CD4-positive, alpha-beta T cell (primary cell): ENCODE data around the gene SAPCD1. TPM values are rescaled to one million over a fixed set of nuclear protein-coding genes. Genes with fewer than 3 reads are reported as not detected.

Experiments used
- ATAC-seq: fragments of 200-7000 bp; cut with Tn5 transposase; one replicate; pipeline ENCODE4 v1.10.0; 2022; ENCODE audit warnings: mild to moderate bottlenecking; ENCODE audit not compliant: poor library complexity
- CTCF ChIA-PET: fragments of 350-600 bp; sonication (Branson Sonifier 250); formaldehyde crosslinking; loops from one replicate; lab custom pipeline; 2021; ENCODE audit warnings: antibody characterized with exemption, inconsistent platforms; lab: Charles Lee
- POLR2A ChIA-PET: fragments of 350-600 bp; sonication (Branson Sonifier 250); formaldehyde crosslinking; loops from one replicate; lab custom pipeline; 2021; ENCODE audit warnings: antibody characterized with exemption, inconsistent platforms; lab: Charles Lee
- DNase-seq, 14 experiments: peaks; one replicate each; pipeline ENCODE4 v3.0.0-alpha.2; 2013 to 2020; ENCODE audit warnings: mixed read lengths in 2 of 14
- H3K27ac ChIP-seq, 2 donors: one replicate each; pipeline versions ENCODE4 v1.5.1 to v1.7.0; 2013; ENCODE audit warnings: low read length in 2 of 2, low read depth in 1 of 2, mild to moderate bottlenecking in 1 of 2
- H3K27me3 ChIP-seq, 2 experiments: 1 replicate in 1 of 2; 2 replicates in 1 of 2; pipeline versions ENCODE4 v1.6.1 to v1.7.0; 2013; ENCODE audit warnings: low read length in 2 of 2, control low read depth in 1 of 2, mild to moderate bottlenecking in 1 of 2, moderate library complexity in 1 of 2; ENCODE audit not compliant: insufficient read depth in 2 of 2, control insufficient read depth in 1 of 2
- H3K36me3 ChIP-seq: one replicate; pipeline ENCODE4 v1.6.1; 2013; ENCODE audit warnings: low read length, control low read depth; ENCODE audit not compliant: insufficient read depth
- H3K4me1 ChIP-seq: one replicate; pipeline ENCODE4 v1.6.1; 2013; ENCODE audit warnings: low read length, control low read depth; ENCODE audit not compliant: insufficient read depth
- H3K4me3 ChIP-seq: one replicate; pipeline ENCODE4 v1.5.1; 2013; ENCODE audit warnings: mild to moderate bottlenecking, low read length, moderate library complexity
- H3K9me3 ChIP-seq, 2 experiments: 1 replicate in 1 of 2; 2 replicates in 1 of 2; pipeline versions ENCODE4 v1.6.1 to v1.7.0; 2013; ENCODE audit warnings: low read length in 2 of 2, mild to moderate bottlenecking in 2 of 2, control low read depth in 1 of 2, moderate library complexity in 1 of 2; ENCODE audit not compliant: control insufficient read depth in 1 of 2, insufficient read depth in 1 of 2
- H3K27ac Mint-ChIP-seq: one replicate; pipeline ENCODE4 v1.8.0; 2020; ENCODE audit warnings: mixed read lengths
- H3K27me3 Mint-ChIP-seq: one replicate; pipeline ENCODE4 v1.8.0; 2021; ENCODE audit warnings: mixed read lengths
- H3K36me3 Mint-ChIP-seq: one replicate; pipeline ENCODE4 v1.8.0; 2021; ENCODE audit warnings: low read depth, mixed read lengths
- H3K4me1 Mint-ChIP-seq: one replicate; pipeline ENCODE4 v1.8.0; 2021; ENCODE audit warnings: low read depth, mixed read lengths
- H3K4me3 Mint-ChIP-seq: one replicate; pipeline ENCODE4 v1.8.0; 2020; ENCODE audit warnings: mild to moderate bottlenecking, mixed read lengths
- H3K9me3 Mint-ChIP-seq: one replicate; pipeline ENCODE4 v1.8.0; 2020; ENCODE audit warnings: mixed read lengths
- intact Hi-C, 2 experiments: fragments of 100-400 bp; cut with DNase I in 1 of 2; cut with micrococcal nuclease in 1 of 2; formaldehyde crosslinking; loops; one replicate each; pipeline versions ENCODE4 v1.15.1 to v1.9.0; 2023 to 2025; cut with DNase I, micrococcal nuclease
- total RNA-seq, 174 experiments: library from RNA in 2 of 174; stranded (reverse) in 2 of 174; gene quantifications; one replicate each; pipeline ENCODE4 v1.2.3 and lab custom pipeline; 2021 to 2026
- TF ChIP-seq, protein P1 (sequence below): fragments of 200-600 bp; IDR thresholded peaks from one replicate; pipeline ENCODE4 v1.8.0; 2022; ENCODE audit warnings: antibody characterized with exemption, mild to moderate bottlenecking

The SAPCD1 gene
- total RNA-seq, 2 experiments from 2014 or later: 2.7 to 2.8 TPM

GRCh38 chr6:31775184-31775583 lies 12.7 kb downstream of the SAPCD1 start:
- TF ChIP-seq, protein P1, sequence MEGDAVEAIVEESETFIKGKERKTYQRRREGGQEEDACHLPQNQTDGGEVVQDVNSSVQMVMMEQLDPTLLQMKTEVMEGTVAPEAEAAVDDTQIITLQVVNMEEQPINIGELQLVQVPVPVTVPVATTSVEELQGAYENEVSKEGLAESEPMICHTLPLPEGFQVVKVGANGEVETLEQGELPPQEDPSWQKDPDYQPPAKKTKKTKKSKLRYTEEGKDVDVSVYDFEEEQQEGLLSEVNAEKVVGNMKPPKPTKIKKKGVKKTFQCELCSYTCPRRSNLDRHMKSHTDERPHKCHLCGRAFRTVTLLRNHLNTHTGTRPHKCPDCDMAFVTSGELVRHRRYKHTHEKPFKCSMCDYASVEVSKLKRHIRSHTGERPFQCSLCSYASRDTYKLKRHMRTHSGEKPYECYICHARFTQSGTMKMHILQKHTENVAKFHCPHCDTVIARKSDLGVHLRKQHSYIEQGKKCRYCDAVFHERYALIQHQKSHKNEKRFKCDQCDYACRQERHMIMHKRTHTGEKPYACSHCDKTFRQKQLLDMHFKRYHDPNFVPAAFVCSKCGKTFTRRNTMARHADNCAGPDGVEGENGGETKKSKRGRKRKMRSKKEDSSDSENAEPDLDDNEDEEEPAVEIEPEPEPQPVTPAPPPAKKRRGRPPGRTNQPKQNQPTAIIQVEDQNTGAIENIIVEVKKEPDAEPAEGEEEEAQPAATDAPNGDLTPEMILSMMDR: no peak
- H3K27ac Mint-ChIP-seq: no peak overlapping the region
- Histone ChIP-seq H3K36me3 (peaks cover 16% of the 10 kb centered on the region), H3K9me3 (no peaks in the 10 kb centered on the region), H3K4me3 (no peak overlapping the region), H3K4me1 (peaks cover 69% of the 10 kb centered on the region), H3K27ac (no peak overlapping the region), H3K27me3 (no peaks in the 10 kb centered on the region)
- ATAC-seq (no peak), DNase-seq (no peak)
- intact Hi-C loops: no loop called here
- peaks cover 40% of the 10 kb centered on the region for H3K4me1 Mint-ChIP-seq
- peaks cover 10% of the 10 kb centered on the region for H3K36me3 Mint-ChIP-seq
- H3K9me3 Mint-ChIP-seq: no peaks in the 10 kb centered on the region
- no peak overlapping the region for H3K4me3 Mint-ChIP-seq
- no peaks in the 10 kb centered on the region for H3K27me3 Mint-ChIP-seq
- ChIA-PET POLR2A (interaction anchor here (1.1 kb wide), 1 partner anchor 10 kb away, joined by 3 read pairs; no protein-coding TSS in a partner anchor), CTCF (interaction anchor here (0.7 kb wide), 1 partner anchor 54 kb away, joined by 5 read pairs; no protein-coding TSS in a partner anchor)

DNA sequence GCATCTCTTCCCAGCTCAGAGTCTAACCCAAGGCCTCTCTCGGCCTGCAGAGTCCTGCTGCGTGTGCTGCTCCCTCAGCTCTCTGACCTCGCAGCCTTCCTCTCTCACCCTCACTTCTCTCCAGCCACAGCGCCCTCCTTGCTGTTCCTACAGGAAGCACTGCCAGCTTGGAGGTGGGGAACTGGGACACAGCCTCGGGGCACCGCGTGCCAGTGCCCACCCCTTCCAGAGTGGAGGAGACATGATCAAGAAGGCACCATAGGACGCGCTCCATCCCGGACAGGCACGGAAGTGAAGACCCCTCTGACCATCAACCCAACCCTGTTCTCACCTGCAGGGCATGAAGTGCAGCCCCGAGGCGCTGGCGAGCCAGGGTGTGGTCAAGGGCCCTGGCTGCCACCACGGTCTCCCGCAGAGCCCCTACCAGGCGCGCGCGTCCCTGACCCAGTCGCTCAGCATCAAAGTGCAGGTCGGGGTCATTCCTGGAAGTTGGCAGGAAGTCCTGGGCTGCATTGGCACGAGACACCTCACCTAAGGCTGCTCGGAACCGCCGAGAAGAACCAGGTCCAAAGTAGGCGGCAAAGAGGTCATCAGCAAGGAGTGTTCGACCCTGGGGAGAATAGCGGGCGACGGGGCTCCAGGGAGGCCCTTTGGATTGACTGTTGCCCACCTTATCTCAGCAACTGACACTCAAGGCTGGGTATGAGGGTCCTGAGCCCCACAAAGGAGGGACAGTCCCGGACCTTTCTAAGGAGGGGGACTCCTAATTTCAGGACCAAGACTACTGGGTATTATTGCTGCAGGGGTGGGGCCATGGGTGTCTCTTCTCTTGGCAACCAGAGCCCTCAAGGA lies 13.4 kb downstream of the SAPCD1 start:
- DNase-seq (no peak), ATAC-seq (no peak)
- H3K4me1 ChIP-seq: peaks cover 66% of the 10 kb centered on the region
- intact Hi-C loops: no loop called here
- POLR2A ChIA-PET: interaction anchor here (1.1 kb wide), 1 partner anchor 10 kb away, joined by 3 read pairs; no protein-coding TSS in a partner anchor
- no peaks in the 10 kb centered on the region for H3K9me3 Mint-ChIP-seq
- TF ChIP-seq, protein P1: no peak
- no peak overlapping the region for H3K27ac ChIP-seq
- H3K4me3 Mint-ChIP-seq: no peak overlapping the region
- no peaks in the 10 kb centered on the region for H3K9me3 ChIP-seq
- peaks cover 16% of the 10 kb centered on the region for H3K36me3 Mint-ChIP-seq
- no peaks in the 10 kb centered on the region for H3K27me3 ChIP-seq
- H3K27me3 Mint-ChIP-seq: no peaks in the 10 kb centered on the region
- H3K4me3 ChIP-seq: no peak overlapping the region
- CTCF ChIA-PET: interaction anchor here (0.7 to 2.5 kb wide), 2 partner anchors 20 to 54 kb away, joined by 5 to 6 read pairs; no protein-coding TSS in a partner anchor
- H3K4me1 Mint-ChIP-seq: peaks cover 40% of the 10 kb centered on the region
- H3K27ac Mint-ChIP-seq: no peak overlapping the region
- H3K36me3 ChIP-seq: peaks cover 22% of the 10 kb centered on the region

GRCh38 chr6:31776485-31776988 lies 14.1 kb downstream of the SAPCD1 start:
- no peak overlapping the region for H3K4me3 Mint-ChIP-seq
- ATAC-seq (peak; percentile 16), DNase-seq (no peak)
- no peaks in the 10 kb centered on the region for H3K9me3 Mint-ChIP-seq
- H3K4me1 Mint-ChIP-seq: peaks cover 33% of the 10 kb centered on the region
- H3K9me3 ChIP-seq: no peaks in the 10 kb centered on the region
- H3K27ac Mint-ChIP-seq: no peak overlapping the region
- CTCF ChIA-PET: interaction anchor here (0.6 to 2.5 kb wide), 3 partner anchors 9 to 20 kb away, joined by 3 to 6 read pairs (median 5); no protein-coding TSS in a partner anchor
- peaks cover 60% of the 10 kb centered on the region for H3K4me1 ChIP-seq
- intact Hi-C loops: no loop called here
- TF ChIP-seq, protein P1: no peak
- H3K36me3 ChIP-seq: peaks cover 29% of the 10 kb centered on the region
- H3K36me3 Mint-ChIP-seq: peaks cover 20% of the 10 kb centered on the region
- no peak overlapping the region for H3K27ac ChIP-seq
- H3K27me3 Mint-ChIP-seq: no peaks in the 10 kb centered on the region
- POLR2A ChIA-PET: no interaction called here
- H3K27me3 ChIP-seq: no peaks in the 10 kb centered on the region
- peak overlapping the region; percentile 31 for H3K4me3 ChIP-seq
